H1 (cell line): Measurements from ENCODE around the gene SAMD14. TPM values are rescaled to one million over a fixed set of nuclear protein-coding genes. Genes with fewer than 3 reads are reported as not detected.

ENCODE experiments used
- CTCF ChIA-PET: fragments of 300-600 bp; sonication (Branson Sonifier 250); formaldehyde crosslinking; loops from one replicate; lab custom pipeline; 2021; ENCODE audit not compliant: partially characterized antibody; lab: Charles Lee
- POLR2A ChIA-PET: fragments of 300-600 bp; sonication (Branson Sonifier 250); formaldehyde crosslinking; loops from one replicate; lab custom pipeline; 2021; ENCODE audit warnings: inconsistent platforms; ENCODE audit not compliant: partially characterized antibody; lab: Charles Lee
- DNase-seq, 2 experiments: peaks; one replicate each; pipeline versions ENCODE4 v3.0.0 to v3.0.0-alpha.2; 2010 to 2022; ENCODE audit warnings: low spot score in 2 of 2, low read depth in 1 of 2, mixed read lengths in 1 of 2
- FAIRE-seq: peaks from 2 replicates; lab custom pipeline; 2011; peaks lifted over from hg19 to GRCh38; lab: Jason Lieb, UNC
- H2AFZ ChIP-seq: 2 replicates; pipeline ENCODE4 v1.8.1; 2012; ENCODE audit warnings: low read length, inconsistent platforms
- H2AK5ac ChIP-seq: 2 replicates; pipeline ENCODE4 v1.6.1; 2013; ENCODE audit warnings: low read depth, low read length
- H2BK120ac ChIP-seq: replicated peaks from 2 replicates; pipeline ENCODE3; 2013; ENCODE audit warnings: low read depth, low read length, inconsistent platforms
- H2BK12ac ChIP-seq: 2 replicates; pipeline ENCODE4 v1.6.1; 2013; ENCODE audit warnings: low read depth, low read length
- H2BK15ac ChIP-seq: 2 replicates; pipeline ENCODE4 v1.6.1; 2013; ENCODE audit warnings: low read length
- H2BK20ac ChIP-seq: 2 replicates; pipeline ENCODE4 v1.6.1; 2013; ENCODE audit warnings: low read length
- H2BK5ac ChIP-seq: 2 replicates; pipeline ENCODE4 v1.6.1; 2013; ENCODE audit warnings: low read depth, low read length
- H3K14ac ChIP-seq: 2 replicates; pipeline ENCODE4 v1.6.1; 2013; ENCODE audit warnings: inconsistent platforms; ENCODE audit not compliant: insufficient read length
- H3K18ac ChIP-seq: 2 replicates; pipeline ENCODE4 v1.6.1; 2013; ENCODE audit warnings: low read length; ENCODE audit errors: extremely low read depth
- H3K23ac ChIP-seq: 2 replicates; pipeline ENCODE4 v1.6.1; 2013; ENCODE audit warnings: inconsistent platforms; ENCODE audit not compliant: insufficient read length
- H3K23me2 ChIP-seq: 2 replicates; pipeline ENCODE4 v1.6.1; 2013; ENCODE audit warnings: low read depth, low read length
- H3K27ac ChIP-seq: 2 replicates; pipeline ENCODE4 v1.6.1; 2011; ENCODE audit warnings: low read depth, low read length, inconsistent platforms
- H3K27me3 ChIP-seq, 4 experiments: replicated peaks in 1 of 4; 1 replicate in 1 of 4; 2 replicates in 3 of 4; pipeline versions ENCODE4 v1.6.1 to v1.8.1; 2011 to 2013; ENCODE audit warnings: low read length in 3 of 4, mild to moderate bottlenecking in 3 of 4, inconsistent platforms in 2 of 4, mixed read lengths in 2 of 4, moderate library complexity in 1 of 4; ENCODE audit not compliant: control insufficient read depth in 3 of 4, insufficient read depth in 3 of 4; ENCODE audit errors: extremely low read depth in 1 of 4
- H3K36me3 ChIP-seq, 4 experiments: 2 replicates each; pipeline versions ENCODE4 v1.6.1 to v1.8.1; 2011 to 2013; ENCODE audit warnings: mild to moderate bottlenecking in 4 of 4, low read length in 3 of 4, moderate library complexity in 2 of 4, control low read depth in 1 of 4, inconsistent platforms in 1 of 4; ENCODE audit not compliant: insufficient read depth in 4 of 4, control insufficient read depth in 2 of 4
- H3K4ac ChIP-seq: replicated peaks from 2 replicates; pipeline ENCODE3; 2013; ENCODE audit warnings: low read length, low read depth, mixed read lengths, inconsistent platforms; ENCODE audit not compliant: insufficient read length
- H3K4me1 ChIP-seq, 4 experiments: replicated peaks in 1 of 4; 1 replicate in 1 of 4; 2 replicates in 3 of 4; pipeline versions ENCODE4 v1.6.1 to v1.8.1; 2011 to 2013; ENCODE audit warnings: low read length in 3 of 4, inconsistent platforms in 2 of 4, mixed read lengths in 1 of 4; ENCODE audit not compliant: insufficient read depth in 4 of 4, control insufficient read depth in 3 of 4
- H3K4me2 ChIP-seq, 2 experiments: 2 replicates each; pipeline versions ENCODE4 v1.6.1 to v1.8.1; 2011 to 2013; ENCODE audit warnings: low read depth in 2 of 2, low read length in 2 of 2, control low read depth in 1 of 2, inconsistent platforms in 1 of 2, mild to moderate bottlenecking in 1 of 2; ENCODE audit not compliant: insufficient read depth in 1 of 2
- H3K4me3 ChIP-seq, 4 experiments: fragments of 200-600, 300-600 bp in 1 of 4; sonication (generic), shearing (Covaris generic), sonication (Bioruptor Twin) in 1 of 4; 2 replicates each; pipeline versions ENCODE4 v1.5.1 to v1.8.1; 2011 to 2016; ENCODE audit warnings: low read length in 4 of 4, low read depth in 3 of 4, control low read depth in 2 of 4, inconsistent platforms in 2 of 4, mild to moderate bottlenecking in 2 of 4, mixed read lengths in 1 of 4, moderate library complexity in 1 of 4; ENCODE audit not compliant: insufficient read depth in 2 of 4; ENCODE audit errors: extremely low read depth in 1 of 4
- H3K56ac ChIP-seq: replicated peaks from 2 replicates; pipeline ENCODE3; 2013; ENCODE audit warnings: low read depth, mild to moderate bottlenecking, mixed read lengths, low read length, inconsistent platforms; ENCODE audit not compliant: insufficient read length
- H3K79me1 ChIP-seq: 2 replicates; pipeline ENCODE4 v1.6.1; 2013; ENCODE audit warnings: low read depth, low read length, control low read depth
- H3K79me2 ChIP-seq, 2 experiments: 2 replicates each; pipeline versions ENCODE4 v1.6.1 to v1.8.1; 2012 to 2013; ENCODE audit warnings: low read length in 2 of 2, mild to moderate bottlenecking in 2 of 2, inconsistent platforms in 1 of 2; ENCODE audit not compliant: insufficient read depth in 2 of 2, control insufficient read depth in 1 of 2
- H3K9ac ChIP-seq, 4 experiments: replicated peaks in 1 of 4; 1 replicate in 1 of 4; 2 replicates in 3 of 4; pipeline versions ENCODE4 v1.6.1 to v1.8.1; 2011 to 2013; ENCODE audit warnings: low read depth in 3 of 4, low read length in 3 of 4, control low read depth in 2 of 4, mild to moderate bottlenecking in 2 of 4, moderate library complexity in 2 of 4, inconsistent platforms in 1 of 4; ENCODE audit errors: extremely low read depth in 1 of 4
- H3K9me3 ChIP-seq, 2 experiments: 2 replicates each; pipeline versions ENCODE4 v1.6.1 to v1.8.1; 2012 to 2013; ENCODE audit warnings: mild to moderate bottlenecking in 2 of 2, moderate library complexity in 2 of 2, control low read depth in 1 of 2, inconsistent platforms in 1 of 2, low read depth in 1 of 2, low read length in 1 of 2, mixed read lengths in 1 of 2; ENCODE audit not compliant: insufficient read depth in 2 of 2
- H4K20me1 ChIP-seq, 2 experiments: replicated peaks in 1 of 2; 2 replicates each; pipeline versions ENCODE3 to v1.8.1; 2011 to 2013; ENCODE audit warnings: inconsistent platforms in 2 of 2, low read length in 2 of 2, mild to moderate bottlenecking in 1 of 2; ENCODE audit not compliant: insufficient read depth in 2 of 2, control insufficient read depth in 1 of 2
- H4K5ac ChIP-seq: 2 replicates; pipeline ENCODE4 v1.6.1; 2013; ENCODE audit warnings: low read length, low read depth, mixed read lengths, inconsistent platforms; ENCODE audit not compliant: insufficient read length
- H4K8ac ChIP-seq: 2 replicates; pipeline ENCODE4 v1.8.0; 2013; ENCODE audit warnings: mild to moderate bottlenecking, moderate library complexity, low read length, inconsistent platforms; ENCODE audit not compliant: insufficient read depth; ENCODE audit errors: extremely low read depth
- H4K91ac ChIP-seq: replicated peaks from 2 replicates; pipeline ENCODE3; 2013; ENCODE audit warnings: low read length, mixed read lengths, inconsistent platforms; ENCODE audit not compliant: insufficient read length
- ATF3 ChIP-seq: IDR thresholded peaks from 2 replicates; pipeline ENCODE4 v1.6.1; 2011; ENCODE audit warnings: low read depth, mild to moderate bottlenecking, low read length; ENCODE audit not compliant: insufficient read depth
- CBX8 ChIP-seq: fragments of 300-800, 300-1000 bp; sonication (generic); IDR thresholded peaks from 2 replicates; pipeline ENCODE4 v1.7.1; 2016; ENCODE audit warnings: low read depth, low read length, borderline replicate concordance
- HDAC2 ChIP-seq, 2 experiments: fragments of 300-600 bp in 1 of 2; sonication (generic) in 1 of 2; IDR thresholded peaks; 2 replicates each; pipeline ENCODE4 v1.6.1; 2011 to 2012; ENCODE audit warnings: low read depth in 2 of 2, low read length in 2 of 2, mild to moderate bottlenecking in 2 of 2, moderate library complexity in 2 of 2, borderline replicate concordance in 1 of 2, inconsistent platforms in 1 of 2
- JUND ChIP-seq: IDR thresholded peaks from 2 replicates; pipeline ENCODE4 v1.6.1; 2011; ENCODE audit warnings: mild to moderate bottlenecking, improper control_type of control experiment, low read length
- KDM1A ChIP-seq: fragments of 200-600, 300-600 bp; sonication (generic); IDR thresholded peaks from 2 replicates; pipeline ENCODE4 v1.7.1; 2016; ENCODE audit warnings: mild to moderate bottlenecking, low read length, borderline replicate concordance
- PHF8 ChIP-seq: fragments of 200-600 bp; sonication (generic); conservative IDR thresholded peaks from 2 replicates; pipeline ENCODE4 v1.7.1; 2012; ENCODE audit warnings: low read depth, mild to moderate bottlenecking, inconsistent platforms, low read length, moderate library complexity
- POLR2AphosphoS5 ChIP-seq: IDR thresholded peaks from 2 replicates; pipeline ENCODE4 v1.6.1; 2011; ENCODE audit warnings: low read depth, low read length
- RAD21 ChIP-seq, 2 experiments: IDR thresholded peaks in 1 of 2; conservative IDR thresholded peaks in 1 of 2; 2 replicates each; pipeline ENCODE4 v1.6.1; 2011; ENCODE audit warnings: low read depth in 2 of 2, low read length in 2 of 2, improper control_type of control experiment in 1 of 2, inconsistent platforms in 1 of 2, mild to moderate bottlenecking in 1 of 2, moderate library complexity in 1 of 2
- RBBP5 ChIP-seq: IDR thresholded peaks from 2 replicates; pipeline ENCODE4 v1.7.1; 2012; ENCODE audit warnings: low read depth, mild to moderate bottlenecking, inconsistent platforms, low read length, moderate library complexity, borderline replicate concordance
- SAP30 ChIP-seq: fragments of 300-600 bp; sonication (generic); IDR thresholded peaks from 2 replicates; pipeline ENCODE4 v1.7.1; 2012; ENCODE audit warnings: low read length, moderate library complexity, mild to moderate bottlenecking, inconsistent platforms; ENCODE audit not compliant: insufficient read depth, insufficient replicate concordance
- SIRT6 ChIP-seq: IDR thresholded peaks from one replicate; pipeline ENCODE4 v1.7.1; 2012; ENCODE audit warnings: low read length, inconsistent platforms
- WGBS, 2 experiments: shearing (Covaris generic) in 1 of 2; methylation state at CpG; one replicate each; pipeline versions ENCODE4 v1.1.6 to v1.1.7; 2013 to 2015; ENCODE audit warnings: low lambda C conversion rate in 2 of 2, mixed read lengths in 2 of 2, inconsistent platforms in 1 of 2, low coverage in 1 of 2, missing lambda C conversion rate in 1 of 2; ENCODE audit not compliant: insufficient replicate concordance in 2 of 2, insufficient coverage in 1 of 2, insufficient read length in 1 of 2; ENCODE audit errors: extremely low coverage in 1 of 2, missing lambda C conversion rate in 1 of 2; 5-methylcytosine and 5-hydroxymethylcytosine counted together
- polyA plus RNA-seq, 7 experiments: library from polyadenylated mRNA; depleted of rRNA in 3 of 7; stranded (reverse) in 5 of 7; unstranded in 2 of 7; fragments of >200 nt in 5 of 7; fragments of 200-250 nt in 2 of 7; gene quantifications; 1 replicate in 5 of 7; 2 replicates in 1 of 7; 4 replicates in 1 of 7; pipeline versions ENCODE4 v1.2.1 to v1.2.3, GENCODE V29; 2011 to 2013; ENCODE audit warnings: missing spikeins in 2 of 7, mixed read lengths in 2 of 7
- total RNA-seq: library from RNA; stranded (reverse); fragmentation: NEBNext Ultra II Directional; extraction: Animal tissue kit (Norgen Biotek cat#: 25700); gene quantifications from 2 replicates; pipeline ENCODE4 v1.2.1, GENCODE V29; 2021

Gene SAMD14
- total and polyA plus RNA-seq, 2 of the 8 experiments (the other 6 are each of a cell fraction or from before 2014, with no cell fraction given): 5.7 to 5.8 TPM

GRCh38 chr17:50161911-50162288, 31.9 kb upstream of the SAMD14 start:
- peaks cover 0 to 6% (median 0%) of the 10 kb centered on the region in 4 experiments; a peak in 2 of 7 replicates for H3K27me3 ChIP-seq
- CTCF ChIA-PET: interaction anchor here (0.6 to 2.8 kb wide), 42 partner anchors 8 to 203 kb away, joined by 3 to 55 read pairs (median 5); partner anchors contain the start of genes PPP1R9B, SAMD14 and TMEM92
- H3K79me2 ChIP-seq: no peaks in the 10 kb centered on the region
- peak overlapping the region; percentile 82 for H4K5ac ChIP-seq
- peak overlapping the region; percentile 52 for H2BK120ac ChIP-seq
- POLR2A ChIA-PET: interaction anchor here (0.9 to 2.7 kb wide), 3 partner anchors 10 to 12 kb away, joined by 5 to 25 read pairs (median 5); no protein-coding TSS in a partner anchor
- no peak overlapping the region for H3K27ac ChIP-seq
- no peak overlapping the region for H3K14ac ChIP-seq
- peak overlapping the region; percentile 71 for H3K4ac ChIP-seq
- no peaks in the 10 kb centered on the region for H4K20me1 ChIP-seq
- H3K4me3 ChIP-seq: peak overlapping the region in 3 of 4 experiments; percentile 30 to 62 (median 36); a peak in 5 of 8 replicates
- no peaks in the 10 kb centered on the region for H3K9me3 ChIP-seq
- H3K4me1 ChIP-seq: peaks cover 0 to 7% (median 6%) of the 10 kb centered on the region in 4 experiments; a peak in 3 of 7 replicates
- H2BK15ac ChIP-seq: no peak overlapping the region; the same call in 1 of the 2 replicates
- FAIRE-seq: no peak
- H3K23ac ChIP-seq: no peak overlapping the region
- H3K18ac ChIP-seq: peak overlapping the region; percentile 88; the same call in 1 of the 2 replicates
- H2BK20ac ChIP-seq: peak overlapping the region; percentile 74; the same call in 1 of the 2 replicates
- H2AFZ ChIP-seq: peak overlapping the region; percentile 99
- H3K4me2 ChIP-seq: peak overlapping the region; percentile 35 to 88
- H3K79me1 ChIP-seq: no peaks in the 10 kb centered on the region
- H2BK5ac ChIP-seq: no peak overlapping the region; the same call in 1 of the 2 replicates
- peak overlapping the region in 1 of 4 experiments; percentile 54; a peak in 2 of 7 replicates for H3K9ac ChIP-seq
- H4K91ac ChIP-seq: peak overlapping the region; percentile 81
- DNase-seq: no peak
- H3K56ac ChIP-seq: peak overlapping the region; percentile 7
- peaks cover 12% of the 10 kb centered on the region for H3K23me2 ChIP-seq
- peak overlapping the region; percentile 70; the same call in 1 of the 2 replicates for H2BK12ac ChIP-seq
- WGBS, 2 experiments: 57% methylated on average over 16 of the region's 16 CpGs; no CpG with 5 or more reads in 1 of the 2 experiments
- H4K8ac ChIP-seq: peak overlapping the region; percentile 62; the same call in 1 of the 2 replicates
- H3K36me3 ChIP-seq: no peaks in the 10 kb centered on the region
- no peak overlapping the region for H2AK5ac ChIP-seq
- TF ChIP-seq PHF8 (no peak), SIRT6 (no peak), CBX8 (no peak), KDM1A (no peak), POLR2AphosphoS5 (no peak), RBBP5 (no peak), SAP30 (no peak), RAD21 (IDR thresholded peaks at IDR 0.05 in 1 of 2, conservative IDR thresholded peaks at IDR 0.05 in 1 of 2; ENCODE audit: low read depth in 2 of 2, low read length in 2 of 2) (no peak), ATF3 (no peak), JUND (no peak), HDAC2 (IDR thresholded peaks at IDR 0.05; ENCODE audit: borderline replicate concordance in 1 of 2, low read depth in 2 of 2, low read length in 2 of 2) (no peak)
